GM13976 (cell line): ENCODE data around the gene SMCO1.
"Not testable (repeated sequence)": the region's sequence is repeated elsewhere in the genome, so short reads cannot be mapped to it uniquely, and the experiment has no call there.

Experiments used
- DNase-seq: peaks from one replicate; pipeline ENCODE4 v3.0.0; 2012; ENCODE audit warnings: low spot score
- CTCF ChIP-seq: IDR thresholded peaks from 2 replicates; pipeline ENCODE4 v1.5.1; 2012; ENCODE audit warnings: borderline replicate concordance, mild to moderate bottlenecking; ENCODE audit not compliant: insufficient read depth; ENCODE audit errors: extremely low read depth, missing control alignments, control extremely low read depth
- in situ Hi-C: fragments of 300-500 bp; cut with MboI; formaldehyde crosslinking; loops from one replicate; pipeline ENCODE4 v1.12.0; 2022; ENCODE audit warnings: low sequenced_read_pairs, mixed read lengths, inconsistent platforms; ENCODE audit not compliant: unreplicated experiment

Gene SMCO1

GRCh38 chr3:196517162-196517800 is 2.1 kb upstream of the SMCO1 start:
- in situ Hi-C loops, result loop anchor here (10.0 kb wide), 1 partner anchor 262 kb away; no protein-coding TSS in a partner anchor
- no peak for DNase-seq
- TF ChIP-seq CTCF, result no peak

- no peak for TF ChIP-seq CTCF
- in situ Hi-C loops, result loop anchor here (10.0 kb wide), 1 partner anchor 260 kb away; no protein-coding TSS in a partner anchor
These were observed 813 bp downstream of the SMCO1 start for GRCh38 chr3:196514350-196514716.

GRCh38 chr3:196513697-196514349 is 1.3 kb downstream of the SMCO1 start:
- TF ChIP-seq CTCF, result no peak
- no peak for DNase-seq
- in situ Hi-C loops, result loop anchor here (10.0 kb wide), 1 partner anchor 259 kb away; no protein-coding TSS in a partner anchor

More at GRCh38 chr3:196514350-196514716, 813 bp downstream of the SMCO1 start:
- no peak for DNase-seq

GRCh38 chr3:196511646-196512425 is 3.3 kb downstream of the SMCO1 start:
- in situ Hi-C loops, result loop anchor here (10.0 kb wide), 1 partner anchor 257 kb away; no protein-coding TSS in a partner anchor
- not testable (repeated sequence) for DNase-seq

- in situ Hi-C loops, result loop anchor here (10.0 kb wide), 1 partner anchor 256 kb away; no protein-coding TSS in a partner anchor
- DNase-seq, result not testable (repeated sequence)
These were observed 4.0 kb downstream of the SMCO1 start for GRCh38 chr3:196511108-196511507.

GRCh38 chr3:196506687-196507086 is 8.5 kb downstream of the SMCO1 start:
- in situ Hi-C loops, result no loop called here
- DNase-seq, result no peak
- TF ChIP-seq CTCF, result no peak

GRCh38 chr3:196504556-196504955 is 10.6 kb downstream of the SMCO1 start:
- DNase-seq, result no peak
- in situ Hi-C loops, result no loop called here
- TF ChIP-seq CTCF, result no peak

GRCh38 chr3:196504077-196504398 is 11.1 kb downstream of the SMCO1 start:
- in situ Hi-C loops, DNase-seq: not testable (repeated sequence)
